IMR-90 (cell line): ENCODE measurements around the gene SNX33. TPM values are rescaled to one million over a fixed set of nuclear protein-coding genes. Genes with fewer than 3 reads are reported as not detected.

Source experiments
- ATAC-seq: fragments of 200-7000 bp; cut with Tn5 transposase; 2 replicates; pipeline ENCODE4 v1.9.1; 2020; ENCODE audit warnings: low read depth, mild to moderate bottlenecking, moderate library complexity
- BruUV-seq: library from RNA; stranded (reverse); fragments of 400-500 nt; replicated peaks from 2 replicates; lab custom pipeline; 2021; lab: Mats Ljungman, UMichigan
- CTCF ChIA-PET: fragments of 300-600 bp; formaldehyde crosslinking; extraction: SDS; loops from one replicate; lab custom pipeline; 2021; ENCODE audit warnings: antibody characterized with exemption; lab: Yijun Ruan, JAX
- POLR2A ChIA-PET: fragments of 300-600 bp; sonication (Branson Sonifier 250); formaldehyde crosslinking; loops from one replicate; lab custom pipeline; 2022; ENCODE audit warnings: antibody characterized with exemption; ENCODE audit not compliant: unreplicated experiment; lab: Charles Lee
- DNase-seq: peaks from one replicate; pipeline ENCODE4 v3.0.0; 2013
- H2AFZ ChIP-seq: replicated peaks from 2 replicates; pipeline ENCODE3; 2013; ENCODE audit warnings: low read length, mild to moderate bottlenecking; ENCODE audit not compliant: poor library complexity
- H2AK5ac ChIP-seq: 2 replicates; pipeline ENCODE4 v1.6.1; 2013; ENCODE audit warnings: low read depth, low read length, inconsistent platforms
- H2AK9ac ChIP-seq: replicated peaks from 2 replicates; pipeline ENCODE3; 2013; ENCODE audit warnings: mild to moderate bottlenecking, low read depth, low read length, moderate library complexity; ENCODE audit not compliant: poor library complexity
- H2BK120ac ChIP-seq: 2 replicates; pipeline ENCODE4 v1.6.1; 2013; ENCODE audit warnings: low read depth, low read length, inconsistent platforms
- H2BK15ac ChIP-seq: 3 replicates; pipeline ENCODE4 v1.6.1; 2013; ENCODE audit warnings: low read depth, low read length, inconsistent platforms
- H2BK20ac ChIP-seq: 2 replicates; pipeline ENCODE4 v1.6.1; 2013; ENCODE audit warnings: low read depth, mild to moderate bottlenecking, inconsistent platforms, low read length, moderate library complexity
- H2BK5ac ChIP-seq: 2 replicates; pipeline ENCODE4 v1.6.1; 2013; ENCODE audit warnings: mild to moderate bottlenecking, low read depth, low read length, inconsistent platforms; ENCODE audit not compliant: poor library complexity, severe bottlenecking
- H3K14ac ChIP-seq: replicated peaks from 2 replicates; pipeline ENCODE4 v1.6.1; 2013; ENCODE audit warnings: low read depth, low read length, inconsistent platforms
- H3K18ac ChIP-seq: 2 replicates; pipeline ENCODE4 v1.6.1; 2013; ENCODE audit warnings: low read depth, low read length, control low read depth
- H3K23ac ChIP-seq: 2 replicates; pipeline ENCODE4 v1.6.1; 2013; ENCODE audit warnings: low read depth, low read length, inconsistent platforms
- H3K27ac ChIP-seq: 2 replicates; pipeline ENCODE4 v1.5.1; 2013; ENCODE audit warnings: mild to moderate bottlenecking, control low read depth, low read length; ENCODE audit not compliant: insufficient read depth
- H3K27me3 ChIP-seq: 2 replicates; pipeline ENCODE4 v1.6.1; 2013; ENCODE audit warnings: low read length; ENCODE audit not compliant: control insufficient read depth, insufficient read depth
- H3K36me3 ChIP-seq: 2 replicates; pipeline ENCODE4 v1.6.1; 2013; ENCODE audit warnings: low read length, mixed read lengths; ENCODE audit not compliant: control insufficient read depth, insufficient read depth
- H3K4ac ChIP-seq: 2 replicates; pipeline ENCODE4 v1.6.1; 2013; ENCODE audit warnings: low read depth, low read length, inconsistent platforms
- H3K4me1 ChIP-seq: 2 replicates; pipeline ENCODE4 v1.6.1; 2013; ENCODE audit warnings: low read length, mixed read lengths; ENCODE audit not compliant: control insufficient read depth, insufficient read depth
- H3K4me2 ChIP-seq: 2 replicates; pipeline ENCODE4 v1.6.1; 2013; ENCODE audit warnings: low read depth, mild to moderate bottlenecking, control low read depth, low read length, moderate library complexity
- H3K4me3 ChIP-seq: 2 replicates; pipeline ENCODE4 v1.5.1; 2013; ENCODE audit warnings: low read depth, mild to moderate bottlenecking, control low read depth, low read length, moderate library complexity; ENCODE audit not compliant: insufficient read depth
- H3K56ac ChIP-seq: 2 replicates; pipeline ENCODE4 v1.6.1; 2013; ENCODE audit warnings: low read length, inconsistent platforms; ENCODE audit not compliant: insufficient read depth; ENCODE audit errors: extremely low read depth
- H3K79me1 ChIP-seq, 2 experiments: 2 replicates each; pipeline ENCODE4 v1.6.1; 2013; ENCODE audit warnings: low read length in 2 of 2, inconsistent platforms in 1 of 2, low read depth in 1 of 2
- H3K9ac ChIP-seq: 2 replicates; pipeline ENCODE4 v1.6.1; 2013; ENCODE audit warnings: low read depth, low read length, control low read depth
- H3K9me1 ChIP-seq: 2 replicates; pipeline ENCODE4 v1.6.1; 2013; ENCODE audit warnings: low read length, inconsistent platforms; ENCODE audit not compliant: insufficient read depth
- H3K9me3 ChIP-seq: 2 replicates; pipeline ENCODE4 v1.6.1; 2013; ENCODE audit warnings: low read length; ENCODE audit not compliant: control insufficient read depth, insufficient read depth
- H4K20me1 ChIP-seq: 2 replicates; pipeline ENCODE4 v1.6.1; 2013; ENCODE audit warnings: low read length, inconsistent platforms; ENCODE audit not compliant: insufficient read depth
- H4K5ac ChIP-seq: 2 replicates; pipeline ENCODE4 v1.6.1; 2013; ENCODE audit warnings: mild to moderate bottlenecking, low read depth, low read length, control low read depth
- H4K8ac ChIP-seq, 2 experiments: 2 replicates each; pipeline ENCODE4 v1.6.1; 2013; ENCODE audit warnings: low read depth in 2 of 2, low read length in 2 of 2, control low read depth in 1 of 2, inconsistent platforms in 1 of 2
- H4K91ac ChIP-seq: 2 replicates; pipeline ENCODE4 v1.6.1; 2013; ENCODE audit warnings: low read depth, low read length, inconsistent platforms; ENCODE audit not compliant: insufficient read depth
- BHLHE40 ChIP-seq: fragments of 150-350 bp; IDR thresholded peaks from 2 replicates; pipeline ENCODE4 v1.6.1; 2016; ENCODE audit warnings: mild to moderate bottlenecking, low read depth, low read length
- CHD1 ChIP-seq: IDR thresholded peaks from 2 replicates; pipeline ENCODE4 v1.6.1; 2012; ENCODE audit warnings: low read depth, low read length, improper control_type of control experiment
- FOS ChIP-seq: fragments of 150-350 bp; IDR thresholded peaks from 2 replicates; pipeline ENCODE4 v1.6.1; 2016; ENCODE audit warnings: low read depth, low read length
- MAZ ChIP-seq: IDR thresholded peaks from 2 replicates; pipeline ENCODE4 v1.6.1; 2012; ENCODE audit warnings: low read depth, mild to moderate bottlenecking, low read length, improper control_type of control experiment, moderate library complexity, borderline replicate concordance
- POLR2A ChIP-seq: IDR thresholded peaks from 2 replicates; pipeline ENCODE4 v1.6.1; 2012; ENCODE audit warnings: mild to moderate bottlenecking, low read depth, low read length
- RFX5 ChIP-seq: IDR thresholded peaks from 2 replicates; pipeline ENCODE4 v1.8.0; 2012; ENCODE audit warnings: low read depth, mild to moderate bottlenecking, low read length, moderate library complexity
- SMC3 ChIP-seq: fragments of 150-350 bp; IDR thresholded peaks from 2 replicates; pipeline ENCODE4 v1.6.1; 2016; ENCODE audit warnings: low read depth, mild to moderate bottlenecking, antibody characterized with exemption, low read length, moderate library complexity
- WGBS, 2 experiments: methylation state at CpG; one replicate each; pipeline versions ENCODE4 v1.1.5 to v1.1.7; 2013; ENCODE audit warnings: missing lambda C conversion rate in 2 of 2; ENCODE audit not compliant: insufficient read length in 1 of 2; ENCODE audit errors: extremely low coverage in 2 of 2; 5-methylcytosine and 5-hydroxymethylcytosine counted together
- dilution Hi-C: fragments of 300-500 bp; cut with HindIII; formaldehyde crosslinking; loops from one replicate; pipeline ENCODE4 v1.14.3; 2018; ENCODE audit warnings: low sequenced_read_pairs; ENCODE audit not compliant: unreplicated experiment
- in situ Hi-C: fragments of 300-500 bp; cut with MboI; formaldehyde crosslinking; loops from 3 replicates; pipeline ENCODE4 v1.14.3; 2019; ENCODE audit warnings: low sequenced_read_pairs, inconsistent platforms, mixed read lengths
- intact Hi-C: fragments of 100-400 bp; cut with micrococcal nuclease; formaldehyde crosslinking; loops from 2 replicates; pipeline ENCODE4 v1.10.0; 2022
- polyA plus RNA-seq, 3 experiments: library from polyadenylated mRNA; depleted of rRNA; stranded (reverse); fragments of >200 nt; gene quantifications; 2 replicates each; pipeline ENCODE4 v1.2.3, GENCODE V29; 2012; ENCODE audit warnings: low replicate concordance in 1 of 3
- total RNA-seq: library from RNA; depleted of rRNA; stranded (reverse); fragments of >200 nt; gene quantifications from 2 replicates; pipeline ENCODE4 v1.2.3, GENCODE V29; 2012

SNX33 gene
- total and polyA plus RNA-seq, 2 of the 4 experiments (the other 2 are of a cell fraction) = 12.7 to 14.6 TPM

DNA sequence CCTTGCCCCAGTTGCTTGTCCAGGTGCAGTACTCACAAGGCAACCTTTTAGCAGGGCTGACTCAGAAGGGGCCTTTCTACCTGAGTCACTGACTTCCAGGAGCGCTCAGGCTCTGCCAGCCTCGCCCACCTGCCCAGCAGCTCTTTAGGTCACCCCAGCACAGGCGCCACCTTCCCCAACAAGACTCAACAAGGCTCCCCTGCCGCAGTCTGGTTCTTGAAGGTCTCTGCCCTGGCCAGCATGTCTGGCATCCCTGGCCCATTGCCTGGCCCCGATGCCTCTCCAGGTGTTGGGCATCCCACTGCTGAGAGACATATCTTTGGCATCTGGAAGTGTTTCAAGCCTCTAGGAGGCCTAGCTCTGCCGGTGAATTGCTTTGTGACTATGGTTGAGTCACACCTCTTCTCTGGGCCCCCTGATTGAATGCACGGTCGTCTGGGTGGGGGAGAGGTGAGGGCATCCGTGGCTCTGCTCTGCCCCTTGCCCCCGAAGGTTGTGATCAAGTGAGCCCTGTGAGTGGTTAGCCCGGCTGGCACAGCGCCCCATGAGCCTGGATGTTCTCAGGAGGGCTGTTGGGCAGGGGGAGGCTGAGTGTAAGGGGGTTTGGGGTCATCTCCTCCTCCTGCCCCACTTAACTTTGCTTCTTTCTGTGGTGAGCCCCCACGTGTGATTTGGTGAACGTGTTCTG, 21.6 kb downstream of the SNX33 start:
- Histone ChIP-seq H4K20me1 (peaks cover 18% of the 10 kb centered on the region), H3K9ac (no peak overlapping the region), H3K27me3 (no peaks in the 10 kb centered on the region), H2BK5ac (peak overlapping the region; percentile 42), H3K9me3 (no peaks in the 10 kb centered on the region), H3K56ac (no peak overlapping the region), H4K5ac (no peak overlapping the region; the same call in 1 of the 2 replicates), H2AK9ac (peak overlapping the region; percentile 44), H2BK120ac (peak overlapping the region; percentile 83), H2BK15ac (peak overlapping the region; percentile 92; the same call in 2 of the 3 replicates), H3K4me3 (no peak overlapping the region), H3K4me2 (no peak overlapping the region), H2AFZ (no peak overlapping the region), H3K36me3 (no peaks in the 10 kb centered on the region), H3K79me1 (peaks cover 15 to 84% of the 10 kb centered on the region in 2 experiments; a peak in 3 of 4 replicates), H3K18ac (peak overlapping the region; percentile 75), H3K4me1 (peaks cover 47% of the 10 kb centered on the region), H3K4ac (peak overlapping the region; percentile 93), H3K14ac (peak overlapping the region; percentile 60; the same call in 1 of the 2 replicates), H3K9me1 (peaks cover 46% of the 10 kb centered on the region), H2BK20ac (peak overlapping the region; percentile 79; the same call in 1 of the 2 replicates), H3K27ac (no peak overlapping the region; the same call in 1 of the 2 replicates), H2AK5ac (peak overlapping the region; percentile 98), H4K91ac (peak overlapping the region; percentile 81), H3K23ac (peak overlapping the region; percentile 64; the same call in 1 of the 2 replicates), H4K8ac (peak overlapping the region; percentile 20 to 59; a peak in 1 of 4 replicates)
- BruUV-seq = no TSS peak
- TF ChIP-seq MAZ (no peak), FOS (peak; percentile 45; the same call in 1 of the 2 replicates), SMC3 (no peak), RFX5 (no peak), POLR2A (no peak), CHD1 (no peak), BHLHE40 (no peak)
- dilution Hi-C loops = no loop called here
- DNase-seq = peak; percentile 62
- in situ Hi-C loops = loop anchor here (10.0 kb wide), 1 partner anchor 55 kb away; a partner anchor contains a TSS
- intact Hi-C loops = no loop called here
- POLR2A ChIA-PET = no interaction called here
- WGBS, 2 experiments = 78% methylated on average over 7 of the region's 14 CpGs; no CpG with 5 or more reads in 1 of the 2 experiments
- no peak for ATAC-seq
- CTCF ChIA-PET = interaction anchor here (0.9 to 1.0 kb wide), 2 partner anchors 17 to 132 kb away, joined by 4 read pairs; no protein-coding TSS in a partner anchor
